ENCODE measurements around the gene SLC10A3.
A peak's percentile ranks its signal among the peaks of the same experiment; 100 is the strongest.

The SLC10A3 gene

DNA sequence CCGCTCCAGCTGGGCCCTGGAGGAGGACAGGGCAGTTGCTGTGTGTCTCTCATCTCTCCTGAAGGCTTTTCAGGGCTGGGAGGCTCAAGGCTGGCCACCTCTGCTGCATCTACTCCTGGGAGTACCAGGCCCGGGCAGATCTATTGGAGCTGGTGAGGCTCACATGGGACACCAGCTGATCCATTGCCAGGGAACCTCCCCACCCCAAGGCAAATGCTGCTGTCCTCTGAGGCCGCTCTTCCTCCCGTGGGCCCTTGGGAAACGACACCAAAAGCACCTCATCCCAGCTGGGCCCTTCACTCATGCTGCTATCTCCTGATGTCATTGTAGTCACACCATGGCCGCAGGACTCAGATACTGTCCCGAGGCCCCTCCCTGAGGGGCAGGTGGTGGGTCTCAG lies 7.6 kb downstream of the SLC10A3 start:
- DNase-seq (ENCODE audit: low spot score), result no peak

- no peak for DNase-seq (ENCODE audit: low spot score)
These were observed 8.4 kb downstream of the SLC10A3 start for GRCh38 chrX:154481911-154482601.

- no peak for DNase-seq (ENCODE audit: low spot score)
These were observed 9.2 kb downstream of the SLC10A3 start for GRCh38 chrX:154481195-154481594.

- DNase-seq (ENCODE audit: low spot score), result peak; percentile 95
These were observed 11.5 kb downstream of the SLC10A3 start, which contains the start of gene LAGE3 for GRCh38 chrX:154478728-154479622. TSS of gene LAGE3 (minus strand) at chrX:154479281. CDS start at chrX:154478915, 366 bp downstream.

DNA sequence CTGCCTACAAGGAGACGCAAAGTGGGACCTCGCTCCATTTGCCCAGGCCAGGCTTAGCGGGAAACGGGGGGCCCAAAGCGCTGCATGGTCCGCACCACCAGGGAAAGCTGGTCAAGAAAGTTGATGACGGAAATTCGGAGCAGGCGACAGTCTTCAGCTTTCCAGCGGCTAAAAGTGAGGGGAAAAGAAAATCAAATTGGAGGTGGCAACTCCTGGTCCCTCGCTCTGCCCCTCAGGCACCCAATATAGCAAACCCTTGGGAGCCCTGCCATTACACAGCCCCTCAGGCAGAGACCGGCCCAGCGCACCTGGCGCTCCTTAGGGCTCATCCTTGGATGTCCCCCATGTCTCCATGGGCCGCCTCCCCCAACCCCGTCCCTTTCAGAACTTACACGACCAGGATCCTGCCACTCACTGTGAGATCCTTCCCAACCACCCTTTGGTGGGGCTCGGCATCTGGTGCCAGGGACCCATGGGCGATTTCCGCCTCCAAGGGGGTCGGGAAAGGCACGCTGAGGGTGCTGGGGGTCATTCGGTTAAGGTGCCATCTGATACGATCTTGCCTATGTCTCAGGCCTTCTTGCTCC lies 12.4 kb downstream of the SLC10A3 start:
- no peak for DNase-seq (ENCODE audit: low spot score)

- DNase-seq (ENCODE audit: low spot score), result no peak
These were observed 13.6 kb downstream of the SLC10A3 start for GRCh38 chrX:154476821-154477220.

DNA sequence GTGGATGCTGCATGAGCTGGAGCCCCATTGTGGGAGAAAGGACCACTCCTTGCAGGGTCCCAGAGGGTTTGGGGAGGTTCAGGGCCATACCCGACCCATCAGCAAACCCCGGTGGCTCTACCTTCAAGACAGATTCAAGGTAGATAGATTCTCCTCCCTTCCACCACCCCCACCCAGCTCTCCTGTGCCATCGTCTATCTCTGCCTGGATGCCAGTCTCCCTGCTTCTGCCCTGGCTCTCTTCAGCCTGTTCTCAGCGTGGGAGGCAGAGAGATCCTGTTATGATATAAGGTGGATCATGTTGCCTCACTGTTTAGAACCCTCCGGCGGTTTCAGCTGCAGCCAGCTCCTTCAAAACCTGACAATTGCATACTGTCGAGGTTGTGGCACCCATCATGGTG lies 16.7 kb downstream of the SLC10A3 start:
- DNase-seq (ENCODE audit: low spot score), result no peak

- DNase-seq (ENCODE audit: low spot score), result peak; percentile 50
These were observed 17.5 kb downstream of the SLC10A3 start for GRCh38 chrX:154472685-154473632.

GRCh38 chrX:154471839-154472684 lies 18.4 kb downstream of the SLC10A3 start:
- DNase-seq (ENCODE audit: low spot score), result no peak

- DNase-seq (ENCODE audit: low spot score), result no peak
These were observed 19.4 kb downstream of the SLC10A3 start for GRCh38 chrX:154470914-154471568.

GRCh38 chrX:154470434-154470833 lies 20.0 kb downstream of the SLC10A3 start:
- DNase-seq (ENCODE audit: low spot score), result no peak

DNA sequence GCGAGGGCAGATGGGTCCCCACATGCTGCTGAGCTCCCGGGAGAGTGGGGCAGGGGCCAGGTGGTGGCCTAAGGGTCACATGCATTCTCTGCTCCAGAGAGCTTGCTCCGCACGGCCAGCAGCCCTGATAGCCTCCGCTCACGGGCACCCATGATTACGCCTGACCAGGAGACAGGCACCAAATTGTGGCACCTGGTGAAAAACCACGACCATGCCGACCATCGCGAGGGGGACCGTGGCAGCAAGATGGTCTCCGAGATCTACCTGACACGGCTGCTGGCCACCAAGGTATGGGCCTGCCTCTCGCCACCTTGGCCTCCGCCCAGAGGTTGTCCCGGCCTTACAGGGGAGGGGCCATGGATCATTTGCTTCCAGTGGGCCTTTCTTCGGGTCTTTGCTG lies 20.5 kb downstream of the SLC10A3 start:
- no peak for DNase-seq (ENCODE audit: low spot score)

- DNase-seq (ENCODE audit: low spot score), result no peak
These were observed 21.3 kb downstream of the SLC10A3 start for GRCh38 chrX:154469114-154469513.

- no peak for DNase-seq (ENCODE audit: low spot score)
These were observed 22.2 kb downstream of the SLC10A3 start for GRCh38 chrX:154468217-154468616.

GRCh38 chrX:154467556-154467955 lies 22.9 kb downstream of the SLC10A3 start:
- no peak for DNase-seq (ENCODE audit: low spot score)

GRCh38 chrX:154466907-154467306 lies 23.5 kb downstream of the SLC10A3 start:
- no peak for DNase-seq (ENCODE audit: low spot score)

DNA sequence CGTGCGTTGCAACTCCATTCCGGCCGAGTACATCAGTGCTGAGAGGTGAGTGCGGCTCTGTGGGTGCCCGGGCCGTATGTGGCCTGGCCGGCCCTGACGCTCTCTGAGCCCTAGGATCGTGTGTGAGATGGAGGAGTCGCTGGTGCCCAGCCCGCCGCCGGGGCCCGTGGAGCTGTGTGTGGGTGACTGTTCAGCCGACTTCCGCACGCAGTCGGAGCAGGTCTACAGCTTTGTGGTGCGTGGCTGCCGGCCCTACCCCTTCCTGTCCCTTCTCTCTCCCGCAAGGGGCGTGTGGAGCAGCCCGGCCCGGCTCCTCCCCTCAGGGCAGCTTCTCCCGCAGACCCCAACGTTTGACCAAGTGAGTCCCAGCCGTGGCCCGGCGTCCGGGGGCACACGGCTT lies 24.4 kb downstream of the SLC10A3 start:
- no peak for DNase-seq (ENCODE audit: low spot score)

DNA sequence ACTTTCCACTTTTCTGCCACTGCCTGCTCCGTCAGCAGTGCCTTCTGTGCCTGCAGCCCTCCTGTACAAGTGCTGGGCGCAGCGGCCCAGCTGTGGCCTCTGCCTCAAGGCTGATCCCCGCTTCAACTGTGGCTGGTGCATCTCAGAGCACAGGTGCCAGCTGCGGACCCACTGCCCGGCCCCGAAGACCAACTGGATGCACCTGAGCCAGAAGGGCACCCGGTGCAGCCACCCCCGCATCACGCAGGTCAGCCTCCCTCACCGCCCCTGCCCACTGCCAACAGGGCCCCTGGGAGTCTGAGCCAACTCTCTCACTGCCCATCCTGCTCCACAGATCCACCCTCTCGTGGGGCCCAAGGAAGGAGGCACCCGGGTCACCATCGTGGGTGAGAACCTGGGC lies 24.8 kb downstream of the SLC10A3 start:
- DNase-seq (ENCODE audit: low spot score), result no peak

DNA sequence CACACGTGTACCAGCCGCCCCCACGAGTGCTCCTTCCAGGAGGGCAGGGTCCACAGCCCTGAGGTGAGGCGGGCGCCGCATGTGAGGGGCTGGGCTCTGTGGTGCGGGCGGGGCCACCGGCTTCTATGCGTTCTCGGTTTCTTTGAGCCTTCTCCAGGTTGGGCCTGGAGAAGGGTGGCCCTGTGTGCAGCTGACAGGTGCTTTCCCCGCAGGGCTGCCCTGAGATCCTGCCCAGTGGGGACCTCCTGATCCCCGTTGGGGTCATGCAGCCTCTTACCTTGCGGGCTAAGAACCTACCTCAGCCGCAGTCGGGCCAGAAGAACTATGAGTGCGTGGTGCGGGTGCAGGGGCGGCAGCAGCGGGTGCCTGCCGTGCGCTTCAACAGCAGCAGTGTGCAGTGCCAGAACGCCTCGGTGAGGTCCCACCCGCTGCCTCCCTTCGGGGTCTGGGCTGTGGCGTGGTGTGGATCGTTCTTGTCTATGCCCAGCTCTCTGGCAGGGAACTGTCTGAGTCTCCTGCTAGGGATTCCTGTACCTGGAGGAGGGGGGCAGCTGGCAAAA lies 25.5 kb downstream of the SLC10A3 start:
- DNase-seq (ENCODE audit: low spot score), result no peak
